H1 (cell line): ENCODE results near the gene GPSM3. TPM values are rescaled to one million over a fixed set of nuclear protein-coding genes. Genes with fewer than 3 reads are reported as not detected.
A peak's percentile ranks its signal among the peaks of the same experiment; 100 is the strongest.

Source experiments
- CTCF ChIA-PET: fragments of 300-600 bp; sonication (Branson Sonifier 250); formaldehyde crosslinking; loops from one replicate; lab custom pipeline; 2021; ENCODE audit not compliant: partially characterized antibody; lab: Charles Lee
- POLR2A ChIA-PET: fragments of 300-600 bp; sonication (Branson Sonifier 250); formaldehyde crosslinking; loops from one replicate; lab custom pipeline; 2021; ENCODE audit warnings: inconsistent platforms; ENCODE audit not compliant: partially characterized antibody; lab: Charles Lee
- DNase-seq, 2 experiments: peaks; one replicate each; pipeline versions ENCODE4 v3.0.0 to v3.0.0-alpha.2; 2010 to 2022; ENCODE audit warnings: low spot score in 2 of 2, low read depth in 1 of 2, mixed read lengths in 1 of 2
- FAIRE-seq: peaks from 2 replicates; lab custom pipeline; 2011; peaks lifted over from hg19 to GRCh38; lab: Jason Lieb, UNC
- H2AFZ ChIP-seq: 2 replicates; pipeline ENCODE4 v1.8.1; 2012; ENCODE audit warnings: low read length, inconsistent platforms
- H2AK5ac ChIP-seq: 2 replicates; pipeline ENCODE4 v1.6.1; 2013; ENCODE audit warnings: low read depth, low read length
- H2BK120ac ChIP-seq: replicated peaks from 2 replicates; pipeline ENCODE3; 2013; ENCODE audit warnings: low read depth, low read length, inconsistent platforms
- H2BK12ac ChIP-seq: 2 replicates; pipeline ENCODE4 v1.6.1; 2013; ENCODE audit warnings: low read depth, low read length
- H2BK15ac ChIP-seq: 2 replicates; pipeline ENCODE4 v1.6.1; 2013; ENCODE audit warnings: low read length
- H2BK20ac ChIP-seq: 2 replicates; pipeline ENCODE4 v1.6.1; 2013; ENCODE audit warnings: low read length
- H2BK5ac ChIP-seq: 2 replicates; pipeline ENCODE4 v1.6.1; 2013; ENCODE audit warnings: low read depth, low read length
- H3K14ac ChIP-seq: 2 replicates; pipeline ENCODE4 v1.6.1; 2013; ENCODE audit warnings: inconsistent platforms; ENCODE audit not compliant: insufficient read length
- H3K18ac ChIP-seq: 2 replicates; pipeline ENCODE4 v1.6.1; 2013; ENCODE audit warnings: low read length; ENCODE audit errors: extremely low read depth
- H3K23ac ChIP-seq: 2 replicates; pipeline ENCODE4 v1.6.1; 2013; ENCODE audit warnings: inconsistent platforms; ENCODE audit not compliant: insufficient read length
- H3K23me2 ChIP-seq: 2 replicates; pipeline ENCODE4 v1.6.1; 2013; ENCODE audit warnings: low read depth, low read length
- H3K27ac ChIP-seq: 2 replicates; pipeline ENCODE4 v1.6.1; 2011; ENCODE audit warnings: low read depth, low read length, inconsistent platforms
- H3K27me3 ChIP-seq, 4 experiments: replicated peaks in 1 of 4; 1 replicate in 1 of 4; 2 replicates in 3 of 4; pipeline versions ENCODE4 v1.6.1 to v1.8.1; 2011 to 2013; ENCODE audit warnings: low read length in 3 of 4, mild to moderate bottlenecking in 3 of 4, inconsistent platforms in 2 of 4, mixed read lengths in 2 of 4, moderate library complexity in 1 of 4; ENCODE audit not compliant: control insufficient read depth in 3 of 4, insufficient read depth in 3 of 4; ENCODE audit errors: extremely low read depth in 1 of 4
- H3K36me3 ChIP-seq, 4 experiments: 2 replicates each; pipeline versions ENCODE4 v1.6.1 to v1.8.1; 2011 to 2013; ENCODE audit warnings: mild to moderate bottlenecking in 4 of 4, low read length in 3 of 4, moderate library complexity in 2 of 4, control low read depth in 1 of 4, inconsistent platforms in 1 of 4; ENCODE audit not compliant: insufficient read depth in 4 of 4, control insufficient read depth in 2 of 4
- H3K4ac ChIP-seq: replicated peaks from 2 replicates; pipeline ENCODE3; 2013; ENCODE audit warnings: low read length, low read depth, mixed read lengths, inconsistent platforms; ENCODE audit not compliant: insufficient read length
- H3K4me1 ChIP-seq, 4 experiments: replicated peaks in 1 of 4; 1 replicate in 1 of 4; 2 replicates in 3 of 4; pipeline versions ENCODE4 v1.6.1 to v1.8.1; 2011 to 2013; ENCODE audit warnings: low read length in 3 of 4, inconsistent platforms in 2 of 4, mixed read lengths in 1 of 4; ENCODE audit not compliant: insufficient read depth in 4 of 4, control insufficient read depth in 3 of 4
- H3K4me2 ChIP-seq, 2 experiments: 2 replicates each; pipeline versions ENCODE4 v1.6.1 to v1.8.1; 2011 to 2013; ENCODE audit warnings: low read depth in 2 of 2, low read length in 2 of 2, control low read depth in 1 of 2, inconsistent platforms in 1 of 2, mild to moderate bottlenecking in 1 of 2; ENCODE audit not compliant: insufficient read depth in 1 of 2
- H3K4me3 ChIP-seq, 4 experiments: fragments of 200-600, 300-600 bp in 1 of 4; sonication (generic), shearing (Covaris generic), sonication (Bioruptor Twin) in 1 of 4; 2 replicates each; pipeline versions ENCODE4 v1.5.1 to v1.8.1; 2011 to 2016; ENCODE audit warnings: low read length in 4 of 4, low read depth in 3 of 4, control low read depth in 2 of 4, inconsistent platforms in 2 of 4, mild to moderate bottlenecking in 2 of 4, mixed read lengths in 1 of 4, moderate library complexity in 1 of 4; ENCODE audit not compliant: insufficient read depth in 2 of 4; ENCODE audit errors: extremely low read depth in 1 of 4
- H3K56ac ChIP-seq: replicated peaks from 2 replicates; pipeline ENCODE3; 2013; ENCODE audit warnings: low read depth, mild to moderate bottlenecking, mixed read lengths, low read length, inconsistent platforms; ENCODE audit not compliant: insufficient read length
- H3K79me1 ChIP-seq: 2 replicates; pipeline ENCODE4 v1.6.1; 2013; ENCODE audit warnings: low read depth, low read length, control low read depth
- H3K79me2 ChIP-seq, 2 experiments: 2 replicates each; pipeline versions ENCODE4 v1.6.1 to v1.8.1; 2012 to 2013; ENCODE audit warnings: low read length in 2 of 2, mild to moderate bottlenecking in 2 of 2, inconsistent platforms in 1 of 2; ENCODE audit not compliant: insufficient read depth in 2 of 2, control insufficient read depth in 1 of 2
- H3K9ac ChIP-seq, 4 experiments: replicated peaks in 1 of 4; 1 replicate in 1 of 4; 2 replicates in 3 of 4; pipeline versions ENCODE4 v1.6.1 to v1.8.1; 2011 to 2013; ENCODE audit warnings: low read depth in 3 of 4, low read length in 3 of 4, control low read depth in 2 of 4, mild to moderate bottlenecking in 2 of 4, moderate library complexity in 2 of 4, inconsistent platforms in 1 of 4; ENCODE audit errors: extremely low read depth in 1 of 4
- H3K9me3 ChIP-seq, 2 experiments: 2 replicates each; pipeline versions ENCODE4 v1.6.1 to v1.8.1; 2012 to 2013; ENCODE audit warnings: mild to moderate bottlenecking in 2 of 2, moderate library complexity in 2 of 2, control low read depth in 1 of 2, inconsistent platforms in 1 of 2, low read depth in 1 of 2, low read length in 1 of 2, mixed read lengths in 1 of 2; ENCODE audit not compliant: insufficient read depth in 2 of 2
- H4K20me1 ChIP-seq, 2 experiments: replicated peaks in 1 of 2; 2 replicates each; pipeline versions ENCODE3 to v1.8.1; 2011 to 2013; ENCODE audit warnings: inconsistent platforms in 2 of 2, low read length in 2 of 2, mild to moderate bottlenecking in 1 of 2; ENCODE audit not compliant: insufficient read depth in 2 of 2, control insufficient read depth in 1 of 2
- H4K5ac ChIP-seq: 2 replicates; pipeline ENCODE4 v1.6.1; 2013; ENCODE audit warnings: low read length, low read depth, mixed read lengths, inconsistent platforms; ENCODE audit not compliant: insufficient read length
- H4K8ac ChIP-seq: 2 replicates; pipeline ENCODE4 v1.8.0; 2013; ENCODE audit warnings: mild to moderate bottlenecking, moderate library complexity, low read length, inconsistent platforms; ENCODE audit not compliant: insufficient read depth; ENCODE audit errors: extremely low read depth
- H4K91ac ChIP-seq: replicated peaks from 2 replicates; pipeline ENCODE3; 2013; ENCODE audit warnings: low read length, mixed read lengths, inconsistent platforms; ENCODE audit not compliant: insufficient read length
- ATF3 ChIP-seq: IDR thresholded peaks from 2 replicates; pipeline ENCODE4 v1.6.1; 2011; ENCODE audit warnings: low read depth, mild to moderate bottlenecking, low read length; ENCODE audit not compliant: insufficient read depth
- CHD2 ChIP-seq: IDR thresholded peaks from 2 replicates; pipeline ENCODE4 v1.6.1; 2012; ENCODE audit warnings: low read length, improper control_type of control experiment
- EGR1 ChIP-seq: IDR thresholded peaks from 2 replicates; pipeline ENCODE4 v1.6.1; 2011; ENCODE audit warnings: low read depth, low read length, borderline replicate concordance
- MAFK ChIP-seq: IDR thresholded peaks from 2 replicates; pipeline ENCODE4 v1.6.1; 2012; ENCODE audit warnings: low read depth, mild to moderate bottlenecking, improper control_type of control experiment, low read length
- RFX5 ChIP-seq: IDR thresholded peaks from 2 replicates; pipeline ENCODE4 v1.6.1; 2011; ENCODE audit warnings: low read depth, low read length, improper control_type of control experiment, borderline replicate concordance
- RXRA ChIP-seq: IDR thresholded peaks from 2 replicates; pipeline ENCODE4 v1.6.1; 2011; ENCODE audit warnings: low read depth, mild to moderate bottlenecking, low read length, moderate library complexity; ENCODE audit not compliant: insufficient read depth
- SAP30 ChIP-seq: fragments of 300-600 bp; sonication (generic); IDR thresholded peaks from 2 replicates; pipeline ENCODE4 v1.7.1; 2012; ENCODE audit warnings: low read length, moderate library complexity, mild to moderate bottlenecking, inconsistent platforms; ENCODE audit not compliant: insufficient read depth, insufficient replicate concordance
- ZNF274 ChIP-seq: IDR thresholded peaks from 2 replicates; pipeline ENCODE4 v1.7.0; 2012; ENCODE audit warnings: low read length, borderline replicate concordance; ENCODE audit errors: extremely low read depth
- WGBS, 2 experiments: shearing (Covaris generic) in 1 of 2; methylation state at CpG; one replicate each; pipeline versions ENCODE4 v1.1.6 to v1.1.7; 2013 to 2015; ENCODE audit warnings: low lambda C conversion rate in 2 of 2, mixed read lengths in 2 of 2, inconsistent platforms in 1 of 2, low coverage in 1 of 2, missing lambda C conversion rate in 1 of 2; ENCODE audit not compliant: insufficient replicate concordance in 2 of 2, insufficient coverage in 1 of 2, insufficient read length in 1 of 2; ENCODE audit errors: extremely low coverage in 1 of 2, missing lambda C conversion rate in 1 of 2; 5-methylcytosine and 5-hydroxymethylcytosine counted together
- polyA plus RNA-seq, 7 experiments: library from polyadenylated mRNA; depleted of rRNA in 3 of 7; stranded (reverse) in 5 of 7; unstranded in 2 of 7; fragments of >200 nt in 5 of 7; fragments of 200-250 nt in 2 of 7; gene quantifications; 1 replicate in 5 of 7; 2 replicates in 1 of 7; 4 replicates in 1 of 7; pipeline versions ENCODE4 v1.2.1 to v1.2.3, GENCODE V29; 2011 to 2013; ENCODE audit warnings: missing spikeins in 2 of 7, mixed read lengths in 2 of 7
- total RNA-seq: library from RNA; stranded (reverse); fragmentation: NEBNext Ultra II Directional; extraction: Animal tissue kit (Norgen Biotek cat#: 25700); gene quantifications from 2 replicates; pipeline ENCODE4 v1.2.1, GENCODE V29; 2021

The GPSM3 gene
- total and polyA plus RNA-seq, 2 of the 8 experiments (the other 6 are each of a cell fraction or from before 2014, with no cell fraction given): 6.6 to 9.8 TPM

- peaks cover 13 to 48% of the 10 kb centered on the region in 2 experiments for H3K79me2 ChIP-seq
Observed at GRCh38 chr6:32176476-32177182, 15.8 kb downstream of the GPSM3 start.

More at GRCh38 chr6:32176476-32177182, 15.8 kb downstream of the GPSM3 start:
- Histone ChIP-seq H4K8ac (no peak overlapping the region), H3K4me2 (peak overlapping the region; percentile 99 to 100), H3K79me1 (peaks cover 9% of the 10 kb centered on the region; the same call in 1 of the 2 replicates), H4K5ac (peak overlapping the region; percentile 79), H3K27me3 (no peaks in the 10 kb centered on the region), H3K4me3 (peak overlapping the region; percentile 91 to 99 (median 95)), H3K14ac (no peak overlapping the region), H2BK120ac (peak overlapping the region; percentile 8), H2AFZ (no peak overlapping the region), H3K9ac (peak overlapping the region; percentile 54 to 96 (median 86)), H3K18ac (peak overlapping the region; percentile 97), H2BK5ac (peak overlapping the region; percentile 97), H2AK5ac (peak overlapping the region; percentile 91), H3K4ac (peak overlapping the region; percentile 88), H2BK15ac (no peak overlapping the region), H3K4me1 (peaks cover 5 to 21% (median 9%) of the 10 kb centered on the region in 4 experiments; a peak in 6 of 7 replicates), H3K9me3 (no peaks in the 10 kb centered on the region), H4K20me1 (peaks cover 3 to 6% of the 10 kb centered on the region in 2 experiments), H2BK12ac (peak overlapping the region; percentile 86; the same call in 1 of the 2 replicates), H3K23ac (no peak overlapping the region), H3K23me2 (peaks cover 26% of the 10 kb centered on the region), H3K36me3 (peaks cover 2 to 19% (median 9%) of the 10 kb centered on the region in 4 experiments; a peak in 7 of 8 replicates), H3K56ac (peak overlapping the region; percentile 26), H3K27ac (peak overlapping the region; percentile 95), H2BK20ac (peak overlapping the region; percentile 38; the same call in 1 of the 2 replicates), H4K91ac (peak overlapping the region; percentile 73)
- 6 to 100% methylated on average over 1 to 5 of the region's 5 CpGs for WGBS, 2 experiments
- FAIRE-seq (no peak), DNase-seq (peak in 1 of 2 experiments; percentile 46)
- ChIA-PET CTCF (interaction anchor here (0.8 to 2.4 kb wide), 5 partner anchors 10 to 78 kb away, joined by 3 to 10 read pairs (median 3); no protein-coding TSS in a partner anchor), POLR2A (interaction anchor here (0.6 to 7.9 kb wide), 18 partner anchors 9 to 795 kb away, joined by 3 to 194 read pairs (median 6); partner anchors contain the start of genes ATF6B, EGFL8, FKBPL and GPSM3)
- TF ChIP-seq ZNF274 (no peak), RFX5 (no peak), CHD2 (no peak), MAFK (no peak), RXRA (no peak), EGR1 (no peak), SAP30 (no peak), ATF3 (no peak)
